ENCODE data around the gene TTLL8.

TTLL8 gene

GRCh38 chr22:50076646-50077535 lies 18.8 kb upstream of the TTLL8 start:
- no peaks in the 10 kb centered on the region for H4K20me1 ChIP-seq (ENCODE audit: insufficient read depth, low read length)
- H3K9ac ChIP-seq (ENCODE audit: low read length): no peak overlapping the region
- H3K36me3 ChIP-seq (replicated peaks; ENCODE audit: insufficient read depth, low read length): no peaks in the 10 kb centered on the region
- no peaks in the 10 kb centered on the region for H3K79me2 ChIP-seq (ENCODE audit: low read length)
- H3K27me3 ChIP-seq (replicated peaks; ENCODE audit: insufficient read depth, low read length): peaks cover 75% of the 10 kb centered on the region
- no peak overlapping the region for H2AFZ ChIP-seq (ENCODE audit: low read length)
- H3F3A ChIP-seq (ENCODE audit: insufficient read depth, low read length): no peaks in the 10 kb centered on the region
- no peak overlapping the region for H3K27ac ChIP-seq (ENCODE audit: low read length)
- no peak for TF ChIP-seq EZH2phosphoT487 (IDR thresholded peaks at IDR 0.05; ENCODE audit: low read length)
- TF ChIP-seq CTCF (IDR thresholded peaks at IDR 0.05; ENCODE audit: low read length): no peak
- TF ChIP-seq EZH2 (optimal IDR thresholded peaks at IDR 0.05; ENCODE audit: low read depth, low read length): no peak
- H3K9me2 ChIP-seq (replicated peaks; ENCODE audit: insufficient read depth, low read length): no peaks in the 10 kb centered on the region
- DNase-seq: no peak
- no peaks in the 10 kb centered on the region for H3K4me1 ChIP-seq (ENCODE audit: low read length)
- no peak overlapping the region for H3K4me2 ChIP-seq (ENCODE audit: low read depth, low read length)
- H3K4me3 ChIP-seq (ENCODE audit: low read length): no peak overlapping the region
- no peaks in the 10 kb centered on the region for H3K9me3 ChIP-seq (replicated peaks; ENCODE audit: insufficient read depth, low read length)

GRCh38 chr22:50074551-50075530 lies 16.7 kb upstream of the TTLL8 start:
- no peaks in the 10 kb centered on the region for H3K9me3 ChIP-seq (replicated peaks; ENCODE audit: insufficient read depth, low read length)
- H4K20me1 ChIP-seq (ENCODE audit: insufficient read depth, low read length): no peaks in the 10 kb centered on the region
- TF ChIP-seq EZH2 (optimal IDR thresholded peaks at IDR 0.05; ENCODE audit: low read depth, low read length) (no peak), EZH2phosphoT487 (IDR thresholded peaks at IDR 0.05; ENCODE audit: low read length) (no peak), CTCF (IDR thresholded peaks at IDR 0.05; ENCODE audit: low read length) (no peak)
- H2AFZ ChIP-seq (ENCODE audit: low read length): no peak overlapping the region
- no peak overlapping the region for H3K4me3 ChIP-seq (ENCODE audit: low read length)
- H3K36me3 ChIP-seq (replicated peaks; ENCODE audit: insufficient read depth, low read length): no peaks in the 10 kb centered on the region
- peaks cover 71% of the 10 kb centered on the region for H3K27me3 ChIP-seq (replicated peaks; ENCODE audit: insufficient read depth, low read length)
- H3K4me1 ChIP-seq (ENCODE audit: low read length): no peaks in the 10 kb centered on the region
- H3K4me2 ChIP-seq (ENCODE audit: low read depth, low read length): no peak overlapping the region
- no peak for DNase-seq
- H3F3A ChIP-seq (ENCODE audit: insufficient read depth, low read length): no peaks in the 10 kb centered on the region
- no peaks in the 10 kb centered on the region for H3K79me2 ChIP-seq (ENCODE audit: low read length)
- no peak overlapping the region for H3K27ac ChIP-seq (ENCODE audit: low read length)
- no peaks in the 10 kb centered on the region for H3K9me2 ChIP-seq (replicated peaks; ENCODE audit: insufficient read depth, low read length)
- H3K9ac ChIP-seq (ENCODE audit: low read length): no peak overlapping the region

- Histone ChIP-seq H3F3A (ENCODE audit: insufficient read depth, low read length) (no peaks in the 10 kb centered on the region), H3K36me3 (replicated peaks; ENCODE audit: insufficient read depth, low read length) (no peaks in the 10 kb centered on the region), H3K9me3 (replicated peaks; ENCODE audit: insufficient read depth, low read length) (no peaks in the 10 kb centered on the region), H2AFZ (ENCODE audit: low read length) (no peak overlapping the region), H3K9me2 (replicated peaks; ENCODE audit: insufficient read depth, low read length) (no peaks in the 10 kb centered on the region), H3K4me2 (ENCODE audit: low read depth, low read length) (no peak overlapping the region), H4K20me1 (ENCODE audit: insufficient read depth, low read length) (no peaks in the 10 kb centered on the region), H3K9ac (ENCODE audit: low read length) (no peak overlapping the region), H3K79me2 (ENCODE audit: low read length) (no peaks in the 10 kb centered on the region), H3K27me3 (replicated peaks; ENCODE audit: insufficient read depth, low read length) (peaks cover 65% of the 10 kb centered on the region), H3K27ac (ENCODE audit: low read length) (no peak overlapping the region), H3K4me3 (ENCODE audit: low read length) (no peak overlapping the region), H3K4me1 (ENCODE audit: low read length) (no peaks in the 10 kb centered on the region)
- TF ChIP-seq EZH2 (optimal IDR thresholded peaks at IDR 0.05; ENCODE audit: low read depth, low read length) (no peak), CTCF (IDR thresholded peaks at IDR 0.05; ENCODE audit: low read length) (no peak), EZH2phosphoT487 (IDR thresholded peaks at IDR 0.05; ENCODE audit: low read length) (no peak)
- no peak for DNase-seq
Measured at GRCh38 chr22:50074056-50074455, 16.0 kb upstream of the TTLL8 start.
